ENCODE data around the gene APLP2. TPM values are rescaled to one million over a fixed set of nuclear protein-coding genes. Genes with fewer than 3 reads are reported as not detected.
"Not testable (repeated sequence)": the region's sequence is repeated elsewhere in the genome, so short reads cannot be mapped to it uniquely, and the experiment has no call there.

Gene APLP2
- total RNA-seq, 2 donors from 2014 or later = 284 to 350 TPM

- no peak for DNase-seq (ENCODE audit: low spot score)
- intact Hi-C loops (cut with DNase I) = no loop called here
Measured at GRCh38 chr11:130086669-130087068, 17.0 kb downstream of the APLP2 start.

- intact Hi-C loops (cut with DNase I) = no loop called here
- no peak for DNase-seq (ENCODE audit: low spot score)
Measured at GRCh38 chr11:130087294-130087926, 17.7 kb downstream of the APLP2 start.

DNA sequence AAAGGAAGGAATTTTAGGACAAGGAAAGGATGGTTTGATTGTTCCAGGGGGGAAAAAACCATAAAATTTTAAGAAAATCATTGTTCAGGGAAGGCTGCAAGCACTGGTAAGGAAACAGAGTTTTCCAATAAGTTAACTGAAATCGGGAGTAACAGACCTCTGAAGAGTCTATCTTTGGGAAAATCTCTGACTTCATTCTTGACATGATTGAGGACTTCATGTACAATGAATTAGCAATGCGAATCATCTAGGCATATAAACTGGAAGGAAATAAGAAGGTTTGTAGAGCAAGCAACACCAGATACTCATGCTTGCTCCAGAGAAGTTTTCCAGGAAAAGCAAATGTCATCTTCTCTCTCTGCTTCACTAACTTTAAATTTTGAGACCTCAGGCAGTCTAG lies 18.5 kb downstream of the APLP2 start:
- intact Hi-C loops (cut with DNase I) = no loop called here

GRCh38 chr11:130088919-130089673 lies 19.4 kb downstream of the APLP2 start:
- intact Hi-C loops (cut with DNase I) = no loop called here
- no peak for DNase-seq (ENCODE audit: low spot score)

More for the DNA sequence above, 18.5 kb downstream of the APLP2 start:
- no peak for DNase-seq (ENCODE audit: low spot score)

- DNase-seq (ENCODE audit: low spot score) = no peak
- intact Hi-C loops (cut with DNase I) = no loop called here
Measured at GRCh38 chr11:130089674-130090073, 20.0 kb downstream of the APLP2 start.

DNA sequence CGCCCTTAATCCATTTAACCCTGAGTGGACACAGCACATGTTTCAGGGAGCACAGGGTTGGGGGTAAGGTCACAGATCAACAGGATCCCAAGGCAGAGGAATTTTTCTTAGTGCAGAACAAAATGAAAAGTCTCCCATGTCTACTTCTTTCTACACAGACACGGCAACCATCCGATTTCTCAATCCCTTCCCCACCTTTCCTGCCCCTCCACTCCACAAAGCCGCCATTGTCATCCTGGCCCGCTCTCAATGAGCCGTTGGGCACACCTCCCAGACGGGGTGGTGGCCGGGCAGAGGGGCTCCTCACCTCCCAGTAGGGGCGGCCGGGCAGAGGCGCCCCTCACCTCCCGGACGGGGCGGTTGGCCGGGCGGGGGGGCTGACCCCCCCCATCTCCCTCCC lies 20.8 kb downstream of the APLP2 start:
- DNase-seq (ENCODE audit: low spot score); intact Hi-C loops (cut with DNase I): not testable (repeated sequence)

- intact Hi-C loops (cut with DNase I); DNase-seq (ENCODE audit: low spot score): not testable (repeated sequence)
Measured at GRCh38 chr11:130091169-130091568, 21.5 kb downstream of the APLP2 start.

- intact Hi-C loops (cut with DNase I) = no loop called here
- no peak for DNase-seq (ENCODE audit: low spot score)
Measured at GRCh38 chr11:130092661-130093060, 23.0 kb downstream of the APLP2 start.

GRCh38 chr11:130094614-130095013 lies 24.9 kb downstream of the APLP2 start:
- intact Hi-C loops (cut with DNase I) = no loop called here

GRCh38 chr11:130095326-130095725 lies 25.6 kb downstream of the APLP2 start:
- DNase-seq (ENCODE audit: low spot score) = no peak
- intact Hi-C loops (cut with DNase I) = no loop called here

More at GRCh38 chr11:130094614-130095013, 24.9 kb downstream of the APLP2 start:
- no peak for DNase-seq (ENCODE audit: low spot score)

- DNase-seq (ENCODE audit: low spot score) = no peak
- intact Hi-C loops (cut with DNase I) = no loop called here
Measured at GRCh38 chr11:130096042-130096441, 26.3 kb downstream of the APLP2 start.

GRCh38 chr11:130096823-130097222 lies 27.1 kb downstream of the APLP2 start:
- no peak for DNase-seq (ENCODE audit: low spot score)
- intact Hi-C loops (cut with DNase I) = no loop called here

- DNase-seq (ENCODE audit: low spot score) = no peak
- intact Hi-C loops (cut with DNase I) = no loop called here
Measured at GRCh38 chr11:130097285-130097684, 27.6 kb downstream of the APLP2 start.

DNA sequence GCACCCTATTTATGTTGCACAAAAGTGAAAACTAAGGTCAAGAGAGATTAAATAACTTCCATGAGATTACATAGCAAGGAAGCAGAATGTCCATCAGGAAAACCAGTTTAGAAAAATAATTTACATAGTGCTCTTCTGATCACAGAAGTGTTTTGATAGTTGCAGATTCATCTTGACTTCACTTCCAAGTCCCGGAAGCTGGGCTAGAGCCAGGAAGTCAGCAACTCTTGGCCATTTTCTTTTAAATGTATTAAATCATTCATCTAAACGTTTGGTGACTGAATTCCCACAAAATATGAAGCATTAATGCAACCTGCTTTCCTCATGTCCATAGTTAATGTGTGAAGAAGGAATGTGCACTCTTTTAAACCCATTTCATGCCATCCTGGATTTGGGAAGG lies 29.7 kb downstream of the APLP2 start:
- intact Hi-C loops (cut with DNase I) = no loop called here
- no peak for DNase-seq (ENCODE audit: low spot score)

DNA sequence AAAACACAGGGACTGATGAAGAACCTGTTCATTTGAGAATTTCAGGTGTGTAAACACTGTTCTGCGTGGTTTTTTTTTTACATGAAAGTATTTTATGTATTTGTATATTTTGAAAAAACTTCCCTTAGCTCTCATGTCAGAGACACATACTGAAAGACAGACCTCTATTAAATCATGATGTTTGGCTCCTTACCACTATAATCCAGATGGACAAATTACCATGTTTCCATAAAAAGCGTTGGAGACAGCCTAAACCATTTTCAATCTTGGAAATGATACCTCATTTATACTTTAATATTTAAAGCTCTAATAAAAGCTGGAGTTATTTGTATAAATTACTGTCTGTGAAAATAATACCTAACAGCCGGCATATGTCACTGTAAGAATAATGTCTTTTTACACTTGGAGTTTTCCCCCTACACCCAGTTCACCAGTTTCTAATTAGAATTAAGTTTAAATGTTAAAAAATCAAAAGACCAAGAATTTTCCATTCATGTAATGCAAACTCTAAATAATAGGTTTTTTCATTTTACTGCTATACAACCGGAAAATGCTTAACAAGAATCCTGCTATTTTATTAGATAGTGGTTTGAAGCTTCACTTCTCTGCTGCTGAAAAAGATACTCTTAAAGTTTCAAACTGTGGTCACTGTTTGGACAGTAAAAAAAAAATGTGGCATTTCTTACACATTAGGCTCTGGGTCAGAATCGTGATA lies 30.8 kb downstream of the APLP2 start:
- DNase-seq (ENCODE audit: low spot score) = no peak
- intact Hi-C loops (cut with DNase I) = no loop called here

DNA sequence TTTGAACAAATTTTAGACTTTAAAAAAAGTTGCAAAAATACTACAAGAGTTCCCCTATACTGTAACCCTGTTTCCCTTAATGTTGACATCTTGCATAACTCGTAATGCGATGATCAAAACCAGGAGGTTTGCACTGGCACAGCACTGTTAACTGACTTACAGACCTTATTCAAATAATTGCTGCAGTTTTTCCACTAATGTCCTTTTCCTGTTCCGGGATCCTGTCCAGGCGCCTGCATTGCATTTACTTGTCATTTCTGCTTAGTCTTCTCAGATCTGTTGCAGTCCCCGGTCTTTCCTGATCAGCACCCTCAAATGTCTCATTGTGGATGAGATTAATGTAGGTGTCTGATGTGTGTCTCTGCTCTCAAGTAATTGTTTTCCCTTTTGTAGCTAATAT lies 32.0 kb downstream of the APLP2 start:
- intact Hi-C loops (cut with DNase I) = no loop called here
- DNase-seq (ENCODE audit: low spot score) = no peak

DNA sequence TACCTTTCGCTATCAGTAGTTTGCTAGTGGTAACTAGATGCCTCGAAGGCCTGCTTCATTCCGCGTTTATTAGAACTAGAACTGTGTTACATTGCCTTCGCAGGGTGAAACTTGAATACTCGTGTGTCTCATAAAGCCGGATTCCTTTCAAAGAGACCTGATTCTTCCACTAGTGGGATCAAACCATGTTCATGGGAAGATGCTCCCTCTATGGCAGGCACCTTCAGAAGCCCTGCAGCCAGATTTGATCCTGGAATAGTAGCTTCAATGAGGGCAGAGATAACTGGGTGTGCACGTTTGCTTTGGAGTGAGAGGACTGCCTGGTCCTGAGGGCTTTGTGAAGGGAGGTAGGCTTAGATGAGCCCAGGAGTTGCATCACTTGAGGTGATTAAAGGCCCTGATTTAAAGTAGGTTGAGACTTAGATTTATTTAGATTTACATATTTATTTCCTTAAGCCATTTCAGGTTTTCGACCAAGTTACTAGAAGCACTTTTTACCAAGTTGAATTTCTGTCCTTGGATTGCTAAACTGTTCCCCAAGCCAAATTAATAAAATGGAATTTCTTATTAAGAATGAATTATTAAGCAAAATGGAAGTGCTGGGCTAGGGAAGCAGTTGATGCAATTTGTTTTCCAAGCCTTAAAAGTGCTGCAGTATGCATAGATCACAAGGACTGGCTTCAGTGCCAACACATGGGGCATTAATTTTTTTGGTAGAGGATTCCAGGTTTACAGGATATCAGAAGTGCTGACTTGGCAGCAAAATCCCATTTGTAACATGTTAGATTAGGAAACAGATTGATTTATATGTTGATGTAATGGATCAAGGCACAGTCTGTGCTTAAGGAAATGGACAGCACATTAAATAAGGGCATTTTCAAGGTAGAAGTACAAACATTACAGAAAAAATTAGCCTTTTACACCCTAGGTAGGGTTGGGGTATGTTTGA lies 32.9 kb downstream of the APLP2 start:
- intact Hi-C loops (cut with DNase I) = no loop called here
- no peak for DNase-seq (ENCODE audit: low spot score)

DNA sequence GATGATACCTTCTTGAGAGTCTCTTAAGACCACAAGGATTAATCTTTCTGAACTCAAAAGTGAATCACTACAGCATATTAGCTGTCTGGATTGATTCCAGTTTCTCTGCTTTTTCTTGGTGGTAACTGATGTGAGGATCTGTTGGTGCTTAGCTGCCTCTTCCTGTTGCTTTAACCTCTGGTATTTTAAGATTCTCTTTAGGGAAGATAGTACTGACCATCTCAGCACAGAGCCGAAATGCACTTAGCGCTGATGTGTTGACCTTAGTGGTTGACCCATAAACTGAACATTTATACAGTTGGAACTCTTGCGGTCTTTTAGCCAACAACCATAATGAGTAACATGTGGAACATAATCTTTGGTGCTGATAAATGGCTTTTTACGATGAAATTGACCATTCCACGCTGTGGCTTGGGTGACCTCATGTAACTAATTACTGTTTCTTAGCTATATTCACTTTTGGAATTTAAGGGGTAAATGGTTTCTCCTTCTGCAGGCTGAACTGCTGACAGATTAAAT lies 33.7 kb downstream of the APLP2 start:
- DNase-seq (ENCODE audit: low spot score) = no peak
- intact Hi-C loops (cut with DNase I) = no loop called here

DNA sequence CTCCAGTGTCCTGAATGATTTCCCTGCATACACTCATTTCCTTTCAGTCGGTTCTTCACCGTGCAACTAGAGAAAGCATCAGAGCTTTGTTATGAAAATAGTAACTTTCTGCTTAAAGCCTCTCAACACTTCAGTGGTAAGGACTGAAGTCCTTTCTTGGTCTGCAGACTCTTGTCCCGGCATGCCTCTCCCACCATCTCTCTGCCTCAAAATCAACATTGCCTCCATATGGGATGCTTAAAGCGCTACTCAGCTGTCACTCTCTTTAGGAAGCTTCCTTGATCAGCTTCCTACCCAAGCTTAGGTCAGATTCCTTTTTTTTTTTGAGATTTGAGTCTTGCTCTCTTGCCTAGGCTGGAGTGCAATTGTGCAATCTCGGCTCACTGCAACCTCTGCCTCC lies 36.7 kb downstream of the APLP2 start:
- DNase-seq (ENCODE audit: low spot score) = no peak
- intact Hi-C loops (cut with DNase I) = no loop called here
